Type B pancreatic cell (in vitro differentiated cells): ENCODE measurements around the gene MRPL39. TPM values are rescaled to one million over a fixed set of nuclear protein-coding genes. Genes with fewer than 3 reads are reported as not detected.
"Not testable (repeated sequence)": the region's sequence is repeated elsewhere in the genome, so short reads cannot be mapped to it uniquely, and the experiment has no call there.

Source experiments
- DNase-seq: peaks from one replicate; pipeline ENCODE4 v3.0.0; 2021; ENCODE audit warnings: mixed read lengths; ENCODE audit not compliant: unreplicated experiment; ENCODE audit errors: extremely low spot score
- H3K27ac Mint-ChIP-seq: 2 replicates; pipeline ENCODE4 v1.8.0; 2021; ENCODE audit warnings: mild to moderate bottlenecking, mixed read lengths
- H3K27me3 Mint-ChIP-seq: 2 replicates; pipeline ENCODE4 v1.8.0; 2021; ENCODE audit warnings: mixed read lengths
- H3K36me3 Mint-ChIP-seq: 2 replicates; pipeline ENCODE4 v1.8.0; 2021; ENCODE audit warnings: mixed read lengths
- H3K4me1 Mint-ChIP-seq: one replicate; pipeline ENCODE4 v1.8.0; 2021; ENCODE audit warnings: mixed read lengths; ENCODE audit not compliant: unreplicated experiment
- H3K4me3 Mint-ChIP-seq: 2 replicates; pipeline ENCODE4 v1.8.0; 2021; ENCODE audit warnings: mild to moderate bottlenecking, mixed read lengths
- H3K9me3 Mint-ChIP-seq: 2 replicates; pipeline ENCODE4 v1.8.0; 2021; ENCODE audit warnings: mixed read lengths
- total RNA-seq: library from RNA; stranded (reverse); gene quantifications from 2 replicates; pipeline ENCODE4 v1.2.1, GENCODE V29; 2021; ENCODE audit warnings: low replicate concordance
- TF ChIP-seq, protein P1 (sequence below): fragments of 200-600 bp; sonication (generic); conservative IDR thresholded peaks from 2 replicates; pipeline ENCODE4 v1.5.0; 2021; ENCODE audit warnings: antibody characterized with exemption, mild to moderate bottlenecking

Gene MRPL39
- total RNA-seq, 1 donor from 2014 or later = 36.3 TPM

DNA sequence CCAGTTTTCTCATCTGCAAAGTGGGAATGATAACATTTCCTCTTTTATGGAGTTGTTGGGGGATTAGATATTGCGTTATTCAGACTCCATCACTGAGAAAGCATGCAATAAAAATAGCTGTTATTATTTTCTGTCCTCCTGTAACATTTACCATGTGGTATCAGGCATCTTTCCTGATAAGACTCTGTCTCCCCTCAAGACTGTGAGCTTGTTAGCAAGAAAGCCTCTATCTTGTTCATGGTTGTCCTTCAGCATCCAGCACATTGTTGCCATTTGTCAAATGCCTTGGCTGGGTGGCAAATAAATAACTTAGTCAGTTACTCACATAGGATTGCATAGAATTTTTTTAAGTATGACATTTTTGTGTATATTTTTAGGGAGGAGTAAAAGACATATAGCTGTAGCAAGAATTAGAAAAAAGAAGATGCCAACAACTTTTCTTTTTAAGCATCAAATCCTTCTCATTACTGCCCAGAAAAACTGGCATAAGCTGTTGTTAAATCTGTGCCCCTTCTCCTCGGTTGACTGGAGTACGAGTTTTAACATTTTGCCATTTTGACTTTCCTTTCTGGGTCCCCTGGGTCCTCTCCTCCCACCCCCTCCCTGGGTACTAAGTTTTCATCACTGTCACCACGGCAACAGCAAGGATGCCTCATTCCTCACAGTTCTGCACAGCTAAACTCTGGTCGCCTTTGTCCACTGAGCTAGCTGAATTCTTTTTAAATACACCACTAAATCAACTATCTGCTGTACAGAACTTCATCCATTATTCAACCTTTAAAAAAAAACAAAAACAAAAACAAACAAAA, 30.8 kb upstream of the MRPL39 start:
- no peak for DNase-seq
- H3K27ac Mint-ChIP-seq = no peak overlapping the region
- peak overlapping the region; percentile 83 for H3K4me3 Mint-ChIP-seq
- H3K27me3 Mint-ChIP-seq = peaks cover 66% of the 10 kb centered on the region
- peaks cover 18% of the 10 kb centered on the region for H3K4me1 Mint-ChIP-seq
- TF ChIP-seq, protein P1, sequence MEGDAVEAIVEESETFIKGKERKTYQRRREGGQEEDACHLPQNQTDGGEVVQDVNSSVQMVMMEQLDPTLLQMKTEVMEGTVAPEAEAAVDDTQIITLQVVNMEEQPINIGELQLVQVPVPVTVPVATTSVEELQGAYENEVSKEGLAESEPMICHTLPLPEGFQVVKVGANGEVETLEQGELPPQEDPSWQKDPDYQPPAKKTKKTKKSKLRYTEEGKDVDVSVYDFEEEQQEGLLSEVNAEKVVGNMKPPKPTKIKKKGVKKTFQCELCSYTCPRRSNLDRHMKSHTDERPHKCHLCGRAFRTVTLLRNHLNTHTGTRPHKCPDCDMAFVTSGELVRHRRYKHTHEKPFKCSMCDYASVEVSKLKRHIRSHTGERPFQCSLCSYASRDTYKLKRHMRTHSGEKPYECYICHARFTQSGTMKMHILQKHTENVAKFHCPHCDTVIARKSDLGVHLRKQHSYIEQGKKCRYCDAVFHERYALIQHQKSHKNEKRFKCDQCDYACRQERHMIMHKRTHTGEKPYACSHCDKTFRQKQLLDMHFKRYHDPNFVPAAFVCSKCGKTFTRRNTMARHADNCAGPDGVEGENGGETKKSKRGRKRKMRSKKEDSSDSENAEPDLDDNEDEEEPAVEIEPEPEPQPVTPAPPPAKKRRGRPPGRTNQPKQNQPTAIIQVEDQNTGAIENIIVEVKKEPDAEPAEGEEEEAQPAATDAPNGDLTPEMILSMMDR = no peak
- no peaks in the 10 kb centered on the region for H3K9me3 Mint-ChIP-seq
- no peaks in the 10 kb centered on the region for H3K36me3 Mint-ChIP-seq

DNA sequence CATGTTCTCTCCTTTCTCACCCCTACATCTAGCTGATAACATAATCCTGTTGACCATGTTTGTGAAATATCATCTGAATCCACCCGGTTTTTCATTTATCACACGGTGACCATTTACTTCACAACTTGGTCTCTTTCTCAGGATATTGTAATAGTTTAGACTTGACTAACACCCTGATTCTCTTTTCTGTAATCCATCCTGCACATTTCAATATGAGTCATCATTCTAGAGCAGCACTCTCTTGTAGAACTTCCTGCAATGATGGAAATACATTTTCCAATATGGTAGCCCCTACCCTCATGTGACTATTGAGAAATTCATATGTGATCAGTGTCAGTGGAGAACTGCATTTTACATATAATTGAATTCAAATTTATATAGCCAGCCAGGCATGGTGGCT, 29.4 kb upstream of the MRPL39 start:
- Mint-ChIP-seq H3K36me3 (no peaks in the 10 kb centered on the region), H3K4me3 (no peak overlapping the region), H3K9me3 (no peaks in the 10 kb centered on the region), H3K27ac (no peak overlapping the region), H3K4me1 (peaks cover 18% of the 10 kb centered on the region), H3K27me3 (peaks cover 55% of the 10 kb centered on the region)
- TF ChIP-seq, protein P1 = no peak
- no peak for DNase-seq

DNA sequence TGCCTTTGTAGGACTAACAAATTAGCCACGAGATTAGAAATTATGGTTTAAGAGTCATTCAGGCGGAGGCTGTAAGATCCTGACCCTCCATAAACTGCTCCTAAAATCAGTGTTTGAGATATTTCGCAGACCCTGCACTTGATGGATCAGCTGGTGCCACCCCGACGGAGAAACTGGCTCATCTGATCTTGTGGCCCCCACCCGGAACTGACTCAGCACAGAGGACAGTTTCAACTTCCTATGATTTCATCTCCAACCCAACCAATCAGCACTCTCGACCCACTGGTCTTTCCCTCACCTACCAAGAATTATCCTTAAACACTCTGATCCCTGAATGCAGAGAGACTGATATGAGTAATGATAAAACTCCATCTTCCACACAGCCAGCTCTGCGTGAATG, 28.0 kb upstream of the MRPL39 start:
- peaks cover 12% of the 10 kb centered on the region for H3K4me1 Mint-ChIP-seq
- no peaks in the 10 kb centered on the region for H3K9me3 Mint-ChIP-seq
- H3K4me3 Mint-ChIP-seq = no peak overlapping the region
- peaks cover 40% of the 10 kb centered on the region for H3K27me3 Mint-ChIP-seq
- DNase-seq = no peak
- H3K36me3 Mint-ChIP-seq = no peaks in the 10 kb centered on the region
- TF ChIP-seq, protein P1 = no peak
- no peak overlapping the region for H3K27ac Mint-ChIP-seq

DNA sequence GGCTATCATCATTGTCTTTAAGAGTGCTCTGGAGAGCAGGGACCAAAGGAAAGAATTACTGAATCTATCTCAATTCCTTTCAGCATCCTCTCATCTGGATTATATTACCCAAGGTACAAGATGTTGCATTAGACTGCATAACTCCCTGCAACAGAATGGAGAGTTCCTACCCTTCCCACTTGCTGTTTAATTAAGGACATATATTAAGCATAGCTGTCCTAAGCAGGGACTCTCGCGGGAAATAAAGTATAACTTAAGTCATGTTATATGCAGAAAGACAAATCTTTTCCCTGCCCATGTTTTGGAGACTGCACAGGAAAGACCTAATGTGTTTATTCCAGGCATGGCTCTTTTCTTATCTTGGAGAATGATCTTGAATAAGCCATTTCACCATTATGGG, 25.0 kb upstream of the MRPL39 start:
- Mint-ChIP-seq H3K9me3 (no peaks in the 10 kb centered on the region), H3K4me3 (no peak overlapping the region)

DNA sequence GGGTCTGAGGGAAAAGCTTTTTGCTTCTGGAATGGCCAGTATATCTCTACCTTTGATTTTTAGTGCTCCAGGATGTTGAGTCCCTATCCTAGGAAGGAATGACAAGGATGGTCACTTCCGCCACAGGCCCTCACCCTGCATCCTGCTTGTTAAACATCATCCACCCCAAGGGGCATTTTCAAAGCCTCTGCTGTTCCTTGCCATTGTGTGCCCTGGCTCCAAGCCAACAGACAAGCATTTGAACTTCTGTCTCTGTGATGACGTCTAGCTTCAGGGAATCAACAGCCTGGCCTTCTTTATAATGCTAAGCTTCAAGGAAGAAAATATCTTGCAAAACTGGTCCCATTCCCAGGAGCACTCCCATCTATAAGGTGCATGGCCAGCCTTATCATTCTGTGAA, 19.5 kb upstream of the MRPL39 start:
- TF ChIP-seq, protein P1 = no peak
- H3K4me3 Mint-ChIP-seq = no peak overlapping the region
- H3K36me3 Mint-ChIP-seq = no peaks in the 10 kb centered on the region
- no peaks in the 10 kb centered on the region for H3K9me3 Mint-ChIP-seq
- H3K27ac Mint-ChIP-seq = no peak overlapping the region
- DNase-seq = no peak
- H3K27me3 Mint-ChIP-seq = no peaks in the 10 kb centered on the region
- H3K4me1 Mint-ChIP-seq = no peaks in the 10 kb centered on the region

More for the DNA sequence above, 25.0 kb upstream of the MRPL39 start:
- H3K4me1 Mint-ChIP-seq = no peaks in the 10 kb centered on the region
- no peak overlapping the region for H3K27ac Mint-ChIP-seq
- H3K27me3 Mint-ChIP-seq = peaks cover 20% of the 10 kb centered on the region
- no peaks in the 10 kb centered on the region for H3K36me3 Mint-ChIP-seq
- no peak for DNase-seq
- TF ChIP-seq, protein P1 = no peak

DNA sequence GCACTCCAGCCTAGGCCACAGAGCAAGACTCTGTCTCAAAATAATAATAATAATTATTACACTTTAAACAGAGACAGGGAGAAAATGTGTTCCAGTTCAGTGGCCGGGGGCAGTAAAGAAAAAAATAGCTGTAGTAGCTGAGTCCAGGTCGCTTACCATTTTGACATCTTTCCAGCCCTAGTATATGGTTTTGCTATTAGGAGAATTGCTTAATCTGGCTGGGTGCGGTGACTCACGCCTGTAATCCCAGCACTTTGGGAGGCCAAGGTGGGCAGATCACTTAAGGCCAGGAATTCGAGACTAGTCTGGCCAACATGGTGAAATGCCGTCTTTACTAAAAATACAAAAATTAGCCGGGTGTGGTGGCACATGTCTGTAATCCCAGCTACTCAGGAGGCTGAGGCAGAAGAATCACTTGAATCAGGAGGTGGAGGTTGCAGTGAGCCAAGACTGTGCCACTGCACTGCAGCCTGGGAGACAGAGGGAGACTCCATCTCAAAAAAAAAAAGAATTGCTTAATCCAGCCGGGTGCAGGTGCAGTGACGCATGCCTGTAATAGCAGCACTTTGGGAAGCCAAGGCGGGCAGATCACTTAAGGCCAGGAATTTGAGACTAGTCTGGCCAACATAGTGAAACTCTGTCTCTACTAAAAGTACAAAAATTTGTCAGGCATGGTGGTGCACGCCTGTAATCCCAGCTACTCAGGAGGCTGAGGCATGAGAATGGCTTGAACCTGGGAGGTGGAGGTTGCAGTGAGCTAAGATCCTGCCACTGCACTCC, 18.7 kb upstream of the MRPL39 start:
- not testable (repeated sequence) for H3K27ac Mint-ChIP-seq, DNase-seq, H3K27me3 Mint-ChIP-seq, H3K4me1 Mint-ChIP-seq, H3K36me3 Mint-ChIP-seq, H3K4me3 Mint-ChIP-seq, H3K9me3 Mint-ChIP-seq
